NCI-H146 treated with DMSO at 0.1 percent for 48 hours (cell line): Measurements from ENCODE around the gene SFTPB.
"Not testable (repeated sequence)": the region's sequence is repeated elsewhere in the genome, so short reads cannot be mapped to it uniquely, and the experiment has no call there.

Source experiments
- DNase-seq: peaks from one replicate; lab custom pipeline; 2025; ENCODE audit not compliant: unreplicated experiment; lab: John Stamatoyannopoulos, UW

Gene SFTPB

DNA sequence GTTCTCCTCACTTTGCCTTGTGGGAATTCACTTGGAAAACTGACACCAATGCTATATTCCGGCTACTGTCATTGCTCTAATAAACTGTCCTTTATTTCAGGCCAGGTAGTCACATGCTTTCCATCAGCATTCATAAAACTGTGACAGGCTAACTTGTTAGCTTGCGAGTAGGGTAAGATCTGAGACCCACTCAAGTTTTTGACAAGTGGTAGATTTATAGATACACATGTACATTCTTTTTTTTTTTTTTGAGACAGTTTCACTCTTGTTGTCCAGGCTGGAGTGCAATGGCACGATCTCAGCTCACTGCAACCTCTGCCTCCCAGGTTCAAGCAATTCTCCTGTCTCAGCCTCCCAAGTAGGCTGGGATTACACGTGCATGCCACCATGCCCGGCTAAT is 50.3 kb downstream of the SFTPB start:
- DNase-seq, result not testable (repeated sequence)

DNA sequence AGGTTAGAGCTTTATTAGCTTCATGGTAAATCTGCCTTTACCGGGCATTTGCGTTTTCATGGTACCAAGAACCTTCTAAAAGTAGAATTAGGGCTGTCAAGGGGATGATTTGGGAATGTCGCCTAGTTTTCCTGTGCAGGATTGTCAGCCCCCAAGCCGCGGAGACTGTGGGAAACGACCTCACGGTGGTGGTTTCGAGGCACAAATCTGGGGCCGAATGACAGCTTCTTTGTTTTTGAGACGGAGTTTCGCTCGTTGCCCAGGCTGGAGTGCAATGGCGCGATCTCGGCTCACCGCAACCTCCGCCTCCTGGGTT is 52.6 kb downstream of the SFTPB start:
- DNase-seq, result no peak

DNA sequence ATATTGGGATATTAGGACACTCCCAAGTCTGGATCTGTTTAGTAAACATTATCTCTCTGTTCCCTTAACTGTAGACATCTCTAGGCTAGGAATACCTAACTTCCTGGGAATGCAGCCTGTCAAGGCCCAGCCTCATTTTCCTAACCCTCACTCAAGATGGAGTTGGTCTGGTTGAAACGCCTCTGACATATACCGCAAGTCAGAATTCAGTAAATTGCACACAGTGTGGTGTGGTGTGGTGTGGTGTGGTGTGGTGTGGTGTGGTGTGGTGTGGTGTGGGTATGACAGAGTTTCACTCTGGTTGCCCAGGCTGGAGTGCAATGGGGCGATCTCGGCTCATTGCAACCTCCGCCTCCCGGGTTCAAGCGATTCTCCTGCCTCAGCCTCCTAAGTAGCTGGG is 53.2 kb downstream of the SFTPB start:
- DNase-seq, result not testable (repeated sequence)

DNA sequence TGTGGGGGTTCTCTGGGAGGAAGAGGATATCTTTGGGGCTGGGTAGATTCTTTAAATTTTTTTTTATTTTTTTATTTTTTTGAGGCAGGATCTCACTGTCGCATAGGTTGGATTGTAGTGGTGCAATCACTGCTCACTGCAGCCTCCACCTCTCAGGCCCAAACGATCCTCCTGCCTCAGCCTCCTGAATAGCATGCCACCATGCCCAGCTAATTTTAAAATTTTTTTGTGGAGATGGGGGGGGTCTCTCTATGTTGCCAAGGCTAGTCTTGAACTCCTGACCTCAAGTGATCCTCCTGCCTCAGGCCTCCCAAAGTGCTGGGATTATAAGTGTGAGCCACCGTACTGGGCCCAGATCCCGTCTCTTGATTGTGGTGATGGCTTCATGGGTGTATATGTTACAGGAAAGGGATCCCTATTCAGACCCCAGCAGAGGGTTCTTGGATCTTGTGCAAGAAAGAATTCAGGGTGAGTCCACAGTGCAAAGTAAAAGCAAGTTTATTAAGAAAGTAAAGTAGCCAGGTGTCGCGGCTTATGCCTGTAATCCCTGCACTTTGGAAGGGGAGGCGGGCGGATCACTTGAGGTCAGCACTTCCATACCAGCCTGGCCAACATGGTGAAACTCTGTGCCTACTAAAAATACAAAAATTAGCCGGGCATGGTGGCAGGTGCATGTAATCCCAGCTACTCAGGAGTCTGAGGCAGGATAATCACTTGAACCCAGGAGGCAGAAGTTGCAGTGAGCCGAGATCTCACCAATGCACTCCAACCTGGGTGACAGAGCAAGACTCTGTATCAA is 54.1 kb downstream of the SFTPB start:
- DNase-seq, result no peak

DNA sequence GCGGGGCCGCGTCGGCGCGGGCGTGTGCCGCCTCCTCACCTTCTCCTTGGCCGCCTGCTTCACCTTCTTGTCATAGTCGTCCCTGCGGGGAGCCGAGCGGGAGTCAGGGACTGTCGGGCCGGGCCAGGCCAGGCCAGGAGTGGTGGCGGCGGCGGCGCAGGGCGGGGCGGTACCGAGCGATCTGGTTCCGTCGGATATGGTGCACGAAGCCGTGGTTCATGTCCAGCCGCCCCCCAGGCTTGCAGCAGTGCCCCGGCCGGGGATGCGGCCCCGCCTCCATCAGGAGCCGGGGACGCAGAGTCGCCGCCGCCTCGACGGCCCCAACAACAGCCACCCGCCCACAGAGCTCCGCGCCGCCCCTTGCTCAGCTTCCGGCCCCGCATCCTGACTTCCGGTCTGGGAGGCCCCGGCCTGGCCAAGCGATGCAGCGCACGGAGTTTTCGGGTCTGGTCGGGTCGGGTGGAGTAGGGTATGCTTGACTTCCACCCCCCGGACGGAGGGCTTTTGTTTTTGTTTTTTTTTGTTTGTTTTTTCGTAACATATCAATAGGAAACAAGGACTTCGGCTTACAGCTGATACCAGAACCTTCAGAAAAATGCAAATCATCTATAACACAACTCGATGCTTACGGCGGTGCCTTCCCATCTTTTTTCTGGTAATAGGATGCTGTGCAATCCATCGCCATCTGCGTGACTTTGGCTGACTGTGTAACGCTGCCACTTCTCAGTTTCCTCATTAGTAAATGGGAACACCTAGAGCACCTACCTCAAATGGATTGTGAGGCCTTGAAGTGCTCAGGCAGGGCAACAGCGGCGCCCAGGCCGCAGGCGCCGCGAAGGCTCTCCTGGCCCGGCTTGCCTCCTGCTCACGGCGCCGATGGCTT is 56.1 kb downstream of the SFTPB start, which contains the start of gene C2orf68:
C2orf68 (minus strand) TSS at position 362 of the 883 bp plus-strand sequence; CDS start at position 280, 82 bp downstream.
- peak; percentile 70 for DNase-seq

DNA sequence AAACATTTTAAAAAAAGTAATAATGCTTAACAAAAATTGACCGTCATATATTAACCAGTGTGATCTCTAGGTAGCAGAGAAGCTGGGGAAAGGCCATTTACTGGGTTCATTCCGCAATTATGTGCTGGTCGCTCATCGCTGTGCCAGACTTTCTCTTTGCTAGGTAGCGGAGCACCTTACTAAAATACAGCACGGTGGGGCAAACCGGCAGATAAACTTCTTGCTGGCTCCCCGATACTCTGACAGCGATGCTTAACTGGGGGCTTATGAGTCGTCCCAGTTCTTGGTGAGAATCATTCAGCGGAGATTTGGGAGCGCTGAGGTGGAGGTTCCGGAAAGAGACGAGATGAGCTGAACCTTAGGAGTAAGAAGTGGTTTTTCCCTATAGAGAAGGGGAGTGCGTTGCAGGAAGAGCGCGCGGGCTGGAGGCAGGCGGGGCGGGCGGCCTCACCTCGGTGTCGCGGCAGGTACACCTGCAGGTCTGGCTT is 56.7 kb downstream of the SFTPB start:
- no peak for DNase-seq
